Neural crest cell (in vitro differentiated cells): Measurements from ENCODE around the gene HNF1A. TPM values are rescaled to one million over a fixed set of nuclear protein-coding genes. Genes with fewer than 3 reads are reported as not detected.

Experiments
- DNase-seq: peaks from one replicate; pipeline ENCODE4 v3.0.0; 2021; ENCODE audit warnings: low read depth, mixed read lengths, low spot score
- H3K27ac Mint-ChIP-seq: one replicate; pipeline ENCODE4 v1.8.0; 2021; ENCODE audit warnings: mild to moderate bottlenecking, mixed read lengths; ENCODE audit not compliant: unreplicated experiment
- H3K27me3 Mint-ChIP-seq: 2 replicates; pipeline ENCODE4 v1.8.0; 2021; ENCODE audit warnings: low read depth, mild to moderate bottlenecking, mixed read lengths
- H3K36me3 Mint-ChIP-seq: 2 replicates; pipeline ENCODE4 v1.8.0; 2021; ENCODE audit warnings: low read depth, mild to moderate bottlenecking, mixed read lengths
- H3K4me1 Mint-ChIP-seq: 2 replicates; pipeline ENCODE4 v1.8.0; 2021; ENCODE audit warnings: mixed read lengths
- H3K4me3 Mint-ChIP-seq: one replicate; pipeline ENCODE4 v1.8.0; 2021; ENCODE audit warnings: mild to moderate bottlenecking, mixed read lengths
- H3K9me3 Mint-ChIP-seq: 2 replicates; pipeline ENCODE4 v1.8.0; 2021; ENCODE audit warnings: mixed read lengths
- total RNA-seq: library from RNA; stranded (reverse); gene quantifications from 2 replicates; pipeline ENCODE4 v1.2.1, GENCODE V29; 2021
- TF ChIP-seq, protein P1 (sequence below): fragments of 200-600 bp; sonication (generic); conservative IDR thresholded peaks from 2 replicates; pipeline ENCODE4 v1.5.0; 2021; ENCODE audit warnings: antibody characterized with exemption, mild to moderate bottlenecking

Gene HNF1A
- total RNA-seq, 1 donor from 2014 or later = not detected

DNA sequence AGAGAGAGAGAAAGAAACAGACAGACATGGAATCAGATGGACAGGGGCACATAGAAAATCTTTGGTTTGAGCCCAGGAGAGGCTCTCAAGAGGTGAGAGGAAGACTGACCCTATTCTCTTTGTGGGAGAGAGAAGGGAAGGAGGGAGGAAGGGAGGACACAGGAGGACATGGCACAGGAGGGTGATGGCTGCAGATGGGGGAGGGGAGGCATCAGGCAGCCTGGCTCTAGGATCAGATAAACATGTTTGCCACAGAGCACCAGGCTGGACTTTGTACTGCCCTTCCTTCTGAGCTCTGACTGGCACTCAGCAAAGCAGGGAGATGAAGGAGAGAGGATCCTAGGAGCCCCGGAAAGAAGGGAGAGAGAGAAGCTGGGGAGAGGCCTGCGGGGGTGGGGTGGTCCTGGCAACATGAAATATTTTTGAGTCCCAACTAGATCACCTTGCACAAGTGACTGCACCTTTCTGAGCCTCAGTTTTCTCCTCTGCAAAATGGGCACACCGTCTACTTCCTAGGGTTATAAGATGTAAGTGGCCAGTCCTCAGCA is 6.1 kb downstream of the HNF1A start:
- no peaks in the 10 kb centered on the region for H3K27me3 Mint-ChIP-seq
- no peak overlapping the region for H3K4me3 Mint-ChIP-seq
- H3K36me3 Mint-ChIP-seq = no peaks in the 10 kb centered on the region
- no peak for DNase-seq
- peaks cover 14% of the 10 kb centered on the region for H3K4me1 Mint-ChIP-seq
- peak overlapping the region; percentile 36 for H3K27ac Mint-ChIP-seq
- peaks cover 3% of the 10 kb centered on the region for H3K9me3 Mint-ChIP-seq
- TF ChIP-seq, protein P1, sequence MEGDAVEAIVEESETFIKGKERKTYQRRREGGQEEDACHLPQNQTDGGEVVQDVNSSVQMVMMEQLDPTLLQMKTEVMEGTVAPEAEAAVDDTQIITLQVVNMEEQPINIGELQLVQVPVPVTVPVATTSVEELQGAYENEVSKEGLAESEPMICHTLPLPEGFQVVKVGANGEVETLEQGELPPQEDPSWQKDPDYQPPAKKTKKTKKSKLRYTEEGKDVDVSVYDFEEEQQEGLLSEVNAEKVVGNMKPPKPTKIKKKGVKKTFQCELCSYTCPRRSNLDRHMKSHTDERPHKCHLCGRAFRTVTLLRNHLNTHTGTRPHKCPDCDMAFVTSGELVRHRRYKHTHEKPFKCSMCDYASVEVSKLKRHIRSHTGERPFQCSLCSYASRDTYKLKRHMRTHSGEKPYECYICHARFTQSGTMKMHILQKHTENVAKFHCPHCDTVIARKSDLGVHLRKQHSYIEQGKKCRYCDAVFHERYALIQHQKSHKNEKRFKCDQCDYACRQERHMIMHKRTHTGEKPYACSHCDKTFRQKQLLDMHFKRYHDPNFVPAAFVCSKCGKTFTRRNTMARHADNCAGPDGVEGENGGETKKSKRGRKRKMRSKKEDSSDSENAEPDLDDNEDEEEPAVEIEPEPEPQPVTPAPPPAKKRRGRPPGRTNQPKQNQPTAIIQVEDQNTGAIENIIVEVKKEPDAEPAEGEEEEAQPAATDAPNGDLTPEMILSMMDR = no peak

DNA sequence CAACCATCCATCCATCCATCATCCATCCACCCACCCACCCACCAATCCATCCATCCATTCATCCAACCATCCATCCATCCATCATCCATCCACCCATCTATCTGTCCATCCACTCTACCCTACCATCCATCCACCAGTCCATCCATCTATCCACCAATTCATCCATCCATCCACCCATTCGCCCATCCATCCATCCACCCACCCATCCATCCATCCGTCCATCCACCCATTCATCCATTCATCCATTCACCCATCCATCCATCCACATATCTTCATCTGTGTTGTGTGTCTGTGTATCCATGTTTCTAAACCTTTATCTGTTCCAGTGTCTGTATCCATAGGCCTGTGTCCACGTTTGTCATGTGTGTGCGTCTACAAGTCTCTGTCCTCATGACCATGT is 9.9 kb downstream of the HNF1A start:
- H3K4me3 Mint-ChIP-seq = no peak overlapping the region

DNA sequence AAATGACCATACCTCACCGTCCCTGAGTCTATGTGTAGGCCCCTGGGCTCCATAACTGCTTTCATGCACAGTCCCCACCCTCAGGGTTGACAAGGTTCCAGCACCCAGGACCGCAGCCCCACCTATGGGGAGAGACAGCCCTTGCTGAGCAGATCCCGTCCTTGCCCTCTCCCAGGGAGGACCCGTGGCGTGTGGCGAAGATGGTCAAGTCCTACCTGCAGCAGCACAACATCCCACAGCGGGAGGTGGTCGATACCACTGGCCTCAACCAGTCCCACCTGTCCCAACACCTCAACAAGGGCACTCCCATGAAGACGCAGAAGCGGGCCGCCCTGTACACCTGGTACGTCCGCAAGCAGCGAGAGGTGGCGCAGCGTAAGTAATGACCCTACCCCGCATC is 10.3 kb downstream of the HNF1A start:
- Mint-ChIP-seq H3K9me3 (peaks cover 3% of the 10 kb centered on the region), H3K4me3 (no peak overlapping the region), H3K27me3 (peaks cover 4% of the 10 kb centered on the region), H3K4me1 (peaks cover 7% of the 10 kb centered on the region), H3K27ac (no peak overlapping the region), H3K36me3 (no peaks in the 10 kb centered on the region)
- TF ChIP-seq, protein P1 = no peak
- DNase-seq = no peak

More for the DNA sequence above, 9.9 kb downstream of the HNF1A start:
- Mint-ChIP-seq H3K36me3 (no peaks in the 10 kb centered on the region), H3K27ac (no peak overlapping the region), H3K9me3 (peaks cover 3% of the 10 kb centered on the region), H3K4me1 (peaks cover 9% of the 10 kb centered on the region), H3K27me3 (peaks cover 4% of the 10 kb centered on the region)
- no peak for DNase-seq
- TF ChIP-seq, protein P1 = no peak

DNA sequence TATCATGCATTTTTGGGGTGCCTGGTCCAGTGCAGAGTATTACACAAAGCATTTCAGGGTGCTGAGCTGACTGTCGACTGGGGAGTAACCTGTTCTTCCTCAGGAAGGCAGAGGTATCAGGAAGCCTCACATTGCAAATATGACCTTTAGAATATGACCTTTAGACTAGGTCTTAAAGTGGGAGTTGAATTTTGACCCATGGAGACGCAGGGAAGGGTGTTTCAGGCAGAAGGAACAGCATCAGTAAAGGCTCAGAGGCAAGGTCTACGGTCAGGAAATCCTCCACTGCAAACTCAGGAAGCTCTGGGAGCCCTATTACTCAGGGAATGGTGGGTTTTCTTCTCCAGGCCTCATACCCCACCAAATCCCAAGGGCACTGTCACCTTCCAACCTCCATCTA is 11.3 kb downstream of the HNF1A start:
- Mint-ChIP-seq H3K27ac (no peak overlapping the region), H3K27me3 (peaks cover 4% of the 10 kb centered on the region), H3K4me1 (no peaks in the 10 kb centered on the region), H3K36me3 (no peaks in the 10 kb centered on the region), H3K9me3 (peaks cover 6% of the 10 kb centered on the region), H3K4me3 (no peak overlapping the region)
- TF ChIP-seq, protein P1 = no peak
- DNase-seq = no peak

DNA sequence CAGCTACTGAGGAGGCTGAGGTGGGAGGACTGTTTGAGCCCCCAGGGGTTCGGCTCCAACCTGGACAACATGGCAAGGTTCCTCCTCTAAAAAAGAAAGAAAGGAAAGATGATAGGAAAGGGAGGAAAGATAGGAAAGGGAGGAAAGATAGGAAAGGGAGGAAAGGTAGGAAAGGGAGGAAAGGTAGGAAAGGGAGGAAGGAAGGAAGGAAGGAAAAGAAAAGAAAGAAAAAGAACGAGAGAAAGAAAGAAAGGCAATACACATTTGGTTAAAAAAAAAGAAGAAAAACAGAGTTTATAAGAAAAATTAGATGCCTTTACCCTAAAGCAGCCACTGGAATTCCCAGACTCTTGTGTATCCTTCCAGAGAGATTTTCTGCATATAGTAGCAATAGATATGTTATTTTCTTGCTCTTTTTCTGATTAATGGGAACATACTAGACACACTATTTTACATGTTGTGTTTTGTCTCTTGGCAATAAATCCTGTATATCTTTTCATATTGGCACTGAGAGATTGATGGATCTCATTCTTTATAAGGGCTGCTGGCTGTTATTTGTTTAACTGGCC is 12.2 kb downstream of the HNF1A start:
- Mint-ChIP-seq H3K4me3 (no peak overlapping the region), H3K9me3 (peaks cover 13% of the 10 kb centered on the region), H3K27ac (no peak overlapping the region), H3K36me3 (no peaks in the 10 kb centered on the region), H3K27me3 (peaks cover 7% of the 10 kb centered on the region), H3K4me1 (no peaks in the 10 kb centered on the region)
- TF ChIP-seq, protein P1 = no peak
- DNase-seq = no peak
